SU-DHL-6 (cell line): Measurements from ENCODE around the gene ATPAF1.

Source experiments
- H2AFZ ChIP-seq: fragments of 200-600 bp; sonication (generic); 2 replicates; pipeline ENCODE4 v1.6.1; 2014; ENCODE audit warnings: low read depth, mild to moderate bottlenecking, moderate library complexity, mixed read lengths, antibody characterized with exemption, low read length; ENCODE audit not compliant: severe bottlenecking
- H3F3A ChIP-seq: fragments of 200-600 bp; shearing (Covaris generic); 2 replicates; pipeline ENCODE4 v1.6.0; 2016; ENCODE audit warnings: antibody characterized with exemption, mild to moderate bottlenecking; ENCODE audit not compliant: insufficient read depth
- H3K27ac ChIP-seq: fragments of 200-600 bp; sonication (generic); 2 replicates; pipeline ENCODE4 v1.5.1; 2016; ENCODE audit warnings: low read depth, mild to moderate bottlenecking, low read length, moderate library complexity, mixed read lengths
- H3K27me3 ChIP-seq: fragments of 200-600 bp; sonication (generic), shearing (Covaris generic); 2 replicates; pipeline ENCODE4 v1.6.0; 2014; ENCODE audit warnings: mild to moderate bottlenecking, low read length
- H3K36me3 ChIP-seq: fragments of 200-600 bp; sonication (generic); 2 replicates; pipeline ENCODE4 v1.6.1; 2014; ENCODE audit warnings: mild to moderate bottlenecking, low read length, mixed read lengths
- H3K4me2 ChIP-seq: fragments of 300-600, 200-600 bp; shearing (Covaris generic), sonication (generic); 2 replicates; pipeline ENCODE4 v1.6.0; 2014; ENCODE audit warnings: low read length, low read depth, mild to moderate bottlenecking; ENCODE audit not compliant: poor library complexity, severe bottlenecking
- H3K4me3 ChIP-seq: fragments of 200-600 bp; sonication (generic); 2 replicates; pipeline ENCODE4 v1.5.1; 2014; ENCODE audit warnings: antibody characterized with exemption, low read length, mild to moderate bottlenecking, mixed read lengths; ENCODE audit not compliant: insufficient read depth, poor library complexity, severe bottlenecking
- H3K79me2 ChIP-seq: fragments of 200-600 bp; sonication (generic); 2 replicates; pipeline ENCODE4 v1.6.1; 2014; ENCODE audit warnings: mild to moderate bottlenecking, low read length, moderate library complexity; ENCODE audit not compliant: insufficient read depth
- H3K9ac ChIP-seq: fragments of 200-600 bp; sonication (generic); 2 replicates; pipeline ENCODE4 v1.7.0; 2014; ENCODE audit warnings: mild to moderate bottlenecking, low read length
- H3K9me2 ChIP-seq: fragments of 200-600 bp; sonication (generic); replicated peaks from 2 replicates; pipeline ENCODE4 v1.6.1; 2014; ENCODE audit warnings: low read length; ENCODE audit not compliant: insufficient read depth
- H3K9me3 ChIP-seq: fragments of 200-600 bp; sonication (generic); 2 replicates; pipeline ENCODE4 v1.6.1; 2014; ENCODE audit warnings: low read length, mixed read lengths; ENCODE audit not compliant: insufficient read depth
- H4K20me1 ChIP-seq: fragments of 200-600 bp; sonication (generic); 2 replicates; pipeline ENCODE4 v1.6.1; 2014; ENCODE audit warnings: low read depth, mild to moderate bottlenecking, antibody characterized with exemption, low read length, moderate library complexity, mixed read lengths
- CTCF ChIP-seq: fragments of 200-600 bp; sonication (generic); IDR thresholded peaks from one replicate; pipeline ENCODE4 v1.5.1; 2017; ENCODE audit warnings: antibody characterized with exemption, mild to moderate bottlenecking, low read length, moderate library complexity; ENCODE audit not compliant: insufficient read depth, poor library complexity, severe bottlenecking
- EZH2phosphoT487 ChIP-seq: fragments of 200-600 bp; sonication (generic), shearing (Covaris generic); conservative IDR thresholded peaks from 2 replicates; pipeline ENCODE4 v1.6.1; 2018; ENCODE audit warnings: mild to moderate bottlenecking, antibody characterized with exemption, low read length, moderate library complexity, mixed read lengths

The ATPAF1 gene

DNA sequence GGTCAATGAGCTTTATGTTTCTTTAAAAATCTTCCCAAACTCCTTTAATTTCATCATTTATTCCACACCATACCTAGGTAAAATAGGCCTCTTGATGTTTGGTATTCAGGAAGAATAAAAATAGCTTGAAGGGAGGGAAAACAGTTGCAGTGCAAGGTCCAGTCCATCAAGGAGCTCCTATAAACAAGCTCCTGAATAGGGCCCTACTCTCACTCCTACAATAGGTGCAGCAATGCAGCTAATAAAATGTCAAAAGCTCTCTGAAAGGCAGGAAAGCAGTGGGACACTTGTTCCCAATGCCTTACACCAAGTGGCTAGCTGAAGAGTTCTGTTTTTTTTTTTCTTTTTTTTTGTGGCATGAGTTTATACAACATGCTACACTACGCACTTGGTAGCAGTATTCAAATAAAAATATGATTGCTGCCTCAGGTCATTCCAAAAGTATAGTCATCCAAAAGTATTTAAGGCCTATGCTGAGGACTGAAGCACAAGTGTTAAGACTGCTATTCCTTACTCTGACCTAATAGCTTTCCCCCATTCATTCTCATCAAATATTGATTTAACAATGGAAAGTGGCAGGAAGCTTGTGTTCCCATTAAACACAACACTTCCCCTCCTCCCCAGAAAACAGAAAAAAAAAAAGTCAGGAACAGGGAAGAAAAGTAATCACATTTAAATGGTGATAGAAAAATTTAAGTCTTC is 13.3 kb upstream of the ATPAF1 start:
- Histone ChIP-seq H3K9ac (no peak overlapping the region), H3K27ac (no peak overlapping the region), H3K4me3 (no peak overlapping the region), H3K36me3 (peaks cover 41% of the 10 kb centered on the region), H3F3A (no peaks in the 10 kb centered on the region), H3K9me3 (no peaks in the 10 kb centered on the region), H4K20me1 (no peaks in the 10 kb centered on the region), H3K4me2 (no peak overlapping the region), H3K9me2 (no peaks in the 10 kb centered on the region), H3K79me2 (no peaks in the 10 kb centered on the region), H3K27me3 (no peaks in the 10 kb centered on the region), H2AFZ (no peak overlapping the region)
- TF ChIP-seq EZH2phosphoT487, result no peak
- no peak for TF ChIP-seq CTCF

- H3K79me2 ChIP-seq, result no peaks in the 10 kb centered on the region
- no peak overlapping the region for H3K4me3 ChIP-seq
- no peaks in the 10 kb centered on the region for H3F3A ChIP-seq
- H3K36me3 ChIP-seq, result peaks cover 32% of the 10 kb centered on the region
- no peaks in the 10 kb centered on the region for H4K20me1 ChIP-seq
- no peaks in the 10 kb centered on the region for H3K9me2 ChIP-seq
- H3K27ac ChIP-seq, result no peak overlapping the region
- TF ChIP-seq EZH2phosphoT487, result no peak
- no peak for TF ChIP-seq CTCF
- H3K9me3 ChIP-seq, result no peaks in the 10 kb centered on the region
- no peak overlapping the region for H3K4me2 ChIP-seq
- no peak overlapping the region for H2AFZ ChIP-seq
- no peaks in the 10 kb centered on the region for H3K27me3 ChIP-seq
- H3K9ac ChIP-seq, result no peak overlapping the region
Observed at GRCh38 chr1:46679789-46680573, 11.8 kb upstream of the ATPAF1 start.

- Histone ChIP-seq H3K9ac (no peak overlapping the region), H3K36me3 (peaks cover 29% of the 10 kb centered on the region), H3K9me3 (no peaks in the 10 kb centered on the region), H3F3A (no peaks in the 10 kb centered on the region), H4K20me1 (no peaks in the 10 kb centered on the region), H3K4me2 (no peak overlapping the region), H3K27me3 (no peaks in the 10 kb centered on the region), H2AFZ (no peak overlapping the region), H3K27ac (no peak overlapping the region), H3K4me3 (no peak overlapping the region), H3K79me2 (no peaks in the 10 kb centered on the region), H3K9me2 (no peaks in the 10 kb centered on the region)
- no peak for TF ChIP-seq EZH2phosphoT487
Observed at GRCh38 chr1:46677339-46677738, 9.2 kb upstream of the ATPAF1 start.

- H3K79me2 ChIP-seq, result no peaks in the 10 kb centered on the region
- no peak overlapping the region for H3K9ac ChIP-seq
- no peak overlapping the region for H3K4me2 ChIP-seq
- no peaks in the 10 kb centered on the region for H3F3A ChIP-seq
- no peak overlapping the region for H3K4me3 ChIP-seq
- H2AFZ ChIP-seq, result no peak overlapping the region
- no peaks in the 10 kb centered on the region for H3K9me3 ChIP-seq
- TF ChIP-seq CTCF (no peak), EZH2phosphoT487 (no peak)
- no peaks in the 10 kb centered on the region for H3K27me3 ChIP-seq
- no peak overlapping the region for H3K27ac ChIP-seq
- H3K36me3 ChIP-seq, result peaks cover 21% of the 10 kb centered on the region
- no peaks in the 10 kb centered on the region for H3K9me2 ChIP-seq
- H4K20me1 ChIP-seq, result no peaks in the 10 kb centered on the region
Observed at GRCh38 chr1:46676531-46676930, 8.4 kb upstream of the ATPAF1 start.
